ENCODE results near the gene HS3ST1.

- no peak for TF ChIP-seq POLR2A (IDR thresholded peaks at IDR 0.05; ENCODE audit: low read depth, low read length)
- no peak for TF ChIP-seq POLR2AphosphoS5 (IDR thresholded peaks at IDR 0.05; ENCODE audit: low read depth, low read length)
These were observed 12.5 kb downstream of the HS3ST1 start for GRCh38 chr4:11416071-11416766.
